Erythroblast (primary cell): ENCODE data around the gene B3GALNT2.
"Not testable (repeated sequence)": the region's sequence is repeated elsewhere in the genome, so short reads cannot be mapped to it uniquely, and the experiment has no call there.

Experiments
- DNase-seq, 2 experiments: peaks; one replicate each; lab custom pipeline; 2025; lab: John Stamatoyannopoulos, UW
- GATA1 ChIP-seq: IDR thresholded peaks from 2 replicates; pipeline ENCODE4 v1.6.1; 2011; ENCODE audit warnings: low read depth, mild to moderate bottlenecking, control low read depth, low read length, moderate library complexity
- POLR2A ChIP-seq: IDR thresholded peaks from 2 replicates; pipeline ENCODE4 v1.6.1; 2011; ENCODE audit warnings: mild to moderate bottlenecking, low read length

B3GALNT2 gene

GRCh38 chr1:235504122-235504493, at the start of gene B3GALNT2:
Gene B3GALNT2, minus strand, starts transcription at chr1:235504452. Its CDS starts 200 bp downstream, at chr1:235504252.
- TF ChIP-seq POLR2A (peak; percentile 75), GATA1 (no peak)
- DNase-seq = no peak

- no peak for DNase-seq
- no peak for TF ChIP-seq POLR2A
Measured at GRCh38 chr1:235553112-235553551, 48.9 kb upstream of the B3GALNT2 start.

GRCh38 chr1:235552146-235552716, 48.0 kb upstream of the B3GALNT2 start:
- no peak for DNase-seq
- TF ChIP-seq POLR2A = no peak

- no peak for TF ChIP-seq GATA1
- no peak for TF ChIP-seq POLR2A
- DNase-seq = no peak
Measured at GRCh38 chr1:235549351-235550139, 45.3 kb upstream of the B3GALNT2 start.

- DNase-seq = not testable (repeated sequence)
Measured at GRCh38 chr1:235546369-235547155, 42.3 kb upstream of the B3GALNT2 start.

GRCh38 chr1:235545292-235545930, 41.2 kb upstream of the B3GALNT2 start:
- TF ChIP-seq POLR2A (no peak), GATA1 (no peak)
- DNase-seq = no peak

GRCh38 chr1:235542845-235543244, 38.6 kb upstream of the B3GALNT2 start:
- DNase-seq = not testable (repeated sequence)

GRCh38 chr1:235533476-235534168, 29.4 kb upstream of the B3GALNT2 start:
- DNase-seq = no peak
- no peak for TF ChIP-seq GATA1
- no peak for TF ChIP-seq POLR2A

GRCh38 chr1:235532360-235532759, 28.1 kb upstream of the B3GALNT2 start:
- DNase-seq = no peak
- TF ChIP-seq POLR2A = peak; percentile 23
- no peak for TF ChIP-seq GATA1

GRCh38 chr1:235527196-235527814, 23.1 kb upstream of the B3GALNT2 start:
- no peak for TF ChIP-seq GATA1
- TF ChIP-seq POLR2A = no peak

GRCh38 chr1:235525314-235525713, 21.1 kb upstream of the B3GALNT2 start:
- TF ChIP-seq GATA1 (no peak), POLR2A (no peak)
- DNase-seq = no peak

More at GRCh38 chr1:235527196-235527814, 23.1 kb upstream of the B3GALNT2 start:
- DNase-seq = no peak

GRCh38 chr1:235516862-235517446, 12.7 kb upstream of the B3GALNT2 start:
- no peak for DNase-seq

More at GRCh38 chr1:235516862-235517446, 12.7 kb upstream of the B3GALNT2 start:
- TF ChIP-seq GATA1 (no peak), POLR2A (no peak)
